HG02943 (cell line): Measurements from ENCODE around the gene TOE1.
"Not testable (repeated sequence)": the region's sequence is repeated elsewhere in the genome, so short reads cannot be mapped to it uniquely, and the experiment has no call there.

Experiments used
- ATAC-seq: cut with Tn5 transposase; IDR thresholded peaks from one replicate; pipeline ENCODE4 v1.9.1; 2021; ENCODE audit warnings: mild to moderate bottlenecking, low read depth, moderate library complexity; ENCODE audit not compliant: unreplicated experiment

The TOE1 gene

DNA sequence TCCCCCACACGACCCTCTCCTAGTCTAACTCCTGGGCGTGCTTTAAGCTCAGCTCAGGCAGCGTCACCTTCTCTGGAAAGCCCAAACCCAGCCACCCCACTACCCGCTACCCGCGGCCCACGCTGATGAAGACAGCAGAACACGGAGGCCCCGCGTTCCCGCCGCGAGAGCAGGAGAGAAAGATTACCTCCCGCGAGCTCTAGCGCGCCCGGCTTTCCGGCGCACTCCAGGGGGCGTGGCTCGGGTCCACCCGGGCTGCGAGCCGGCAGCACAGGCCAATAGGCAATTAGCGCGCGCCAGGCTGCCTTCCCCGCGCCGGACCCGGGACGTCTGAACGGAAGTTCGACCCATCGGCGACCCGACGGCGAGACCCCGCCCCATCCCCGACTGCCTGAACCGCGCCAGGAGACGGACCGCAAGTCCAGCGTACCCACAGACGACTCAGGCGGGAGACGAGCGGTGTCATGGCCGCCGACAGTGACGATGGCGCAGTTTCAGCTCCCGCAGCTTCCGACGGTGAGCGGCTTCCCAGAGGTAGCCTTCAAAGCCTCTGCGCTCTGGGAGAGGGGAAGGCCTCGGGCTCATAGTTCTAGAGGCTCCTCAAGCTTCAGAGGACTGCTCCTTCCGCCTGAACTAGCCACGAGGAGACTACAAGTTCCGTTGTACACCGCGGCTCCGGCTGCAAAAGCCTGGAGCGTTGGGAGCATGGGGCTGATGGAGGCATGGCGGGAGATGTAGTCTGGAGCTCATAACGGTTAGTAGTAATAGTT, at the start of gene TOE1, which contains the start of gene MUTYH:
Gene TOE1 (plus strand): TSS at position 382 of the 770 bp plus-strand sequence. CDS start 83 bp downstream, at position 465.
Gene MUTYH (minus strand): TSS at position 652 of the 770 bp plus-strand sequence. CDS start 5,935 bp downstream, outside the sequence.
- peak; percentile 77 for ATAC-seq

DNA sequence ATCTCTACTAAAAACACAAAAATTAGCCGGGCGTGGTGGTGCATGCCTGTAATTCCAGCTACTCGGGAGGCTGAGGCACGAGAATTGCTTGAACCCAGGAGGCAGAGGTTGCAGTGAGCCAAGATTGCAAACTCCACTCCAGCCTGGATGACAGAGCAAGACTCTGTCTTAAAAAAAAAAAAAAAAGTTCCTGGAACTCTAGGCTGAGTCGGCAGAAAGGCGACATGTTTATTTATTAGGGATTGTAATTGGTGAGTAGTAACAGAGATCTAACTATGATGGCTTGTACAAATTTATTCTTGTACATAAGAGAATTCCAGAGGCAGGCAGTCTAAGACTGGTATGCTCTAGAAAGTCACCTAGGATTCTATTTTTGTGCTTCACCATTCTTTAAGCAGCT, 49.0 kb upstream of the TOE1 start:
- ATAC-seq = not testable (repeated sequence)

DNA sequence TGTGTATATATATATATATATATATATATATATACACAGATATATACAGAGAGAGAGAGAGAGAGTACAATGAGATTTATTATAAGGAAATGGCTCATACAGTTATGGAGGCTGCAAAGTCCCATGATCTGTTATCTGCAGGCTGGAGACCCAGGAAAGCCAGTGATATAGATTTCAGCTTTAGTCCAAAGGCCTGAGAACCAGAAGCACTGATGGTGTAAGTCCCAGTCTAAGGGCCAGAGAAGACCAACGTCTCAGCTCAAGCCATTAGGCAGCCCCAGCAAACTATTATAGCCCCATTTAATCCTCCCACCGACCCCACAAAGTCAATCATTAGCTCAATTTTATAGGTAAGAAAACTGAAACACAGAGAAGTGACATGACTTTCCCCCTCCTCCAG, 48.3 kb upstream of the TOE1 start:
- ATAC-seq = no peak

DNA sequence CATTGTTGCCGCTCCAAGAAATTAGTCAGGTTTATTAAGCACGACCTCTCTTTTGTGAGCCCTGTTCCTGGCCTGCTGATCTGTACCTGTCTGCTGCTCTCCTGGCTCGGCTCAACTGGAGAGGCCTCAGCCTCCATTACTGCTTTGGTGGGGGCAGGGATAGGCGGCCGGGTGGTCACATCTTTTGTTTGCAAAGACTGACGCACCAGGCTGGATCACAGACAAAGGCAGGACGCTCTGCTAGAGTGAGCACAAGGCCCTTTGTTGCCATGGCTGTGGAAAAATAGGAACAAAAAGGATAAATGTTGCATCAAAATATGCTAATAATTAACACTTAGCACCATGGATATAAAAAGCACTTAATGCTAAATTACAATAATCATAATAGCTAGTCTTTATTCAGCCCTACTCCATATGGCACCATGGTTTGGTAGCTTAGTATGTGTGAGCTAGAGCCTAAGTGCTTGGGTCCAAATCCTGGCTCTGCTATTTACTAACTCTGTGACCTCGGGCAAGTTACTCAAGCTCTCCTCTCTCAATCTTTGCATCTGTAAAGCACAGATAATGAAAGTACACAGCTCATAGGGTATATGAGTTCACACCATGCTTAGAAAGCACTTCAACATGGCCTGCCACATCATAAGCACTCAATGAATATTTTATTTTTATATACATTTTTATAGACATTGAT, 42.2 kb upstream of the TOE1 start:
- ATAC-seq = no peak

DNA sequence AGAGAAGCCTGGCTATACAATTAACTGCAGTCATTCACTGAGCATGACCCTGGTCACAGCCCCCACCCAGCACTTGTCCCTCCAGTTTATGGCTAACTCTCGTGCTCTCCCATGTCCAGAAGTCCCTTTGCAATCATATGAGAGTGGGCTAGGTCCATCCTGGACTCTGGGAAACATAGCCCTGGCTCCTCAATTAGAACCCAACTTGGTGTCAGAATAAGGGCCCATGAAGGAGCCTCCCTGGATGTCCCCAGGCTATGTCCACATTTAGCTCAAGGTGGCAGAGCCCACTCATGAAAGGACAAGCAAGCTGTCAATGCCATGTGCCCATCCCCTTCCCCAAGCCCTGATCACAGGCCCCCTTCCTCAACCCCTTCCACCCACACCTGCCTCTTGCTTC, 40.7 kb upstream of the TOE1 start:
- ATAC-seq = no peak

DNA sequence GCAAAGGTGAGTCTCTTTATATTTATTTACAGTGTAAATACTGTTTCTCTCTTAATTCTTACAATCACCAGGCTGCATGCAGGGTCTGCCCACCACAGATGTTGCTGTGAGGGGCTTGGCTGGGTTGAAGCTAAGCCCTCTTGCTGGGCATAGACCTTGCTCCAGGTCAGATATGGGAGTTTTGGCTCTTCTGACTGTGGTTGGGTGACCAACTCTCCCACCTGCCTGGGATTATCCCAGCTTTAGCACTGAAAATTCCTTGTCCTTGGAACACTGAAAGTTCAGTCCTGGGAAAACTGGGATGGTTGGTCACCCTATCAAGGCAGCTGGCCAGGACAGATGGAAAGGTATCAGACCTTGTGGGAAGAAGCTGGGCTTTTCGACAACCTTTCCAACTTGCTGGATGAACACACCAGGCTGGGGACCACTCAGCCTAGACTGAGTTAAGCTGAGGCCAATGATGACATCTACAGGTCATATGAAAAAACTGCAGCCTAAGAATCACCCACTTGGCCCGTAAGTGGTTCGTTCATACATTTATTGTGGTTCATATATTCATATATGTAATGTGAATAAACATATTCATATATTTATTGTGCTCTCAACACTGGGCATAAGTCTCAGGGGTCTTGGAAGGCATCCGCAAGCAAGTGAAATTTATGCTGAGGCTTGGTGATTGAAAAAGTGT, 39.8 kb upstream of the TOE1 start:
- ATAC-seq = no peak

DNA sequence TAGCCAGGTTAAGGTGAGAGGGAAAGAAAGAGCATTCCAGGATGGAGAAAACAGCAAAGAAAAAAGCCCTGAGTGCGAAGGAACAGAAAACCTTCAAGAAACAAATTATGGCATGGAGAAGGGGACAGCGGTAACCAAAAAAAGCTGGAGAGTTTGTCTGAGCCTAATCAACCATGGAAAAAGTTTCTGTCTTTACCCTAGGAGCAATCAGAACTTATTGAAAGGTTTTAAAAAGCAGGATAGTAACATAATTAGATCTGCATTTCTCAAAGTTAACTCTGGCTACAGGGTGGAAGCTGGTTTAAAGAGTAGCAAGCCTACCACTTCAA, 39.3 kb upstream of the TOE1 start:
- ATAC-seq = no peak

DNA sequence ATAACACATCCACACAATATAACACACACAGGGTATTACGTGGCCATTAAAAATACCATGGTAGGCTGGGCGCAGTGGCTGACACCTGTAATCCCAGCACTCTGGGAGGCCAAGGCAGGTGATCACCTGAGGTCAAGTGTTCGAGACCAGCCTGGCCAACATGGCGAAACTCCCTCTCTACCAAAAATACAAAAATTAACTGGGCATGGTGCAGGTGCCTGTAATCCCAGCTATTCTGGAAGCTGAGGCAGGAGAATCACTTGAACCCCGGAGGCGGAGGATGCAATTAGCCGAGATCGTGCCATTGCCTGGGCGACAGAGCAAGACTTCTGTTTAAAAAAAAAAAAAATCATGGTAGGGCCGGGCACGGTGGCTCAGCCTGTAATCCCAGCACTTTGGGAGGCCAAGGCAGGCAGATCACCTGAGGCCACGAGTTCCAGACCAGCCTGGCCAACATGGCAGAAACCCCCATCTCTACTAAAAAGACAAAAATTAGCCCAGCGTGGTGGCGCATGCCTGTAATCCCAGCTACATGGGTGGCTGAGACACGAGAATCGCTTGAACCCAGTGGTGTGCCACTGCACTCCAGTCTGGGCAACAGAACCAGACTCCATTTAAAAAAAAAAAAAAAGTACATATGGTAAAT, 37.3 kb upstream of the TOE1 start:
- no peak for ATAC-seq

DNA sequence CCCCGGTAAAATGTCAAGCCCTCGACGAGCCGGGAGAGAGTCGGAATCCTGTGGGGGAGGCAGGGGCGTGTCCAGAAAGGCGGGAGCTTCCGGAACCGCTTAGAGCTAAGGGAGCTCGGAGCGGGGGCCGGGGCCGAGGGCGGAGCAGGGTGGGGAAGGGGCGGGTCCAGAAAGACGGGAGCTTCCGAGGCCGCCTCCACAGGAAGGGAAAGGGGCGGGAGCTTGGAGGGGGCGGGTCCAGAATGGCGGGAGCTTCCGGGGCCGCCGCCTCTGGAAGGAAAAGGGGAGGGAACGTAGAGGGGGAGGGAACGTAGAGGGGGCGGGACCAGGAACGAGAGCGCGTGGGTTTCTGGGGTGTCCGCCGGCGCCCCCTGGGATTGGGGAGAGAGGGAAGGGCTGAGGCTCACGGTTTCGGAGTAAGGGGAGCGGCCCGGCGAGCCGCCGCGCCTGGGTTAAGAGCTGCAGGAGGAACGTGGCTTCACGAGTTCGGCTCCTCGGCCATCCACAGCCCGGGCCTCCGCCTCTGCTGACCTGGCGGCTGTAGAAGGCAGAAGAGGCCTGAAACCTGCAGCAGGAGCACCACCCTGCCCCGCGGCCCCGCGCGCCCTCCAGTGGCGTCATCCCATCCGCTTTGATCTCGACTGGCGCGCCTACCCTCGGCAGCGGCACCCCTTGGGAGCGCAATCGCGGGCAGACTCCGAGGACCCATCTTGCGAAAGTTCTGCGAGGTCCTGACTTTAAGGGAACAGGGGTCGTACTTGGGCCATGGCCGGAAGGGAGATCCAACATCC, 36.3 kb upstream of the TOE1 start:
- ATAC-seq = peak; percentile 66

DNA sequence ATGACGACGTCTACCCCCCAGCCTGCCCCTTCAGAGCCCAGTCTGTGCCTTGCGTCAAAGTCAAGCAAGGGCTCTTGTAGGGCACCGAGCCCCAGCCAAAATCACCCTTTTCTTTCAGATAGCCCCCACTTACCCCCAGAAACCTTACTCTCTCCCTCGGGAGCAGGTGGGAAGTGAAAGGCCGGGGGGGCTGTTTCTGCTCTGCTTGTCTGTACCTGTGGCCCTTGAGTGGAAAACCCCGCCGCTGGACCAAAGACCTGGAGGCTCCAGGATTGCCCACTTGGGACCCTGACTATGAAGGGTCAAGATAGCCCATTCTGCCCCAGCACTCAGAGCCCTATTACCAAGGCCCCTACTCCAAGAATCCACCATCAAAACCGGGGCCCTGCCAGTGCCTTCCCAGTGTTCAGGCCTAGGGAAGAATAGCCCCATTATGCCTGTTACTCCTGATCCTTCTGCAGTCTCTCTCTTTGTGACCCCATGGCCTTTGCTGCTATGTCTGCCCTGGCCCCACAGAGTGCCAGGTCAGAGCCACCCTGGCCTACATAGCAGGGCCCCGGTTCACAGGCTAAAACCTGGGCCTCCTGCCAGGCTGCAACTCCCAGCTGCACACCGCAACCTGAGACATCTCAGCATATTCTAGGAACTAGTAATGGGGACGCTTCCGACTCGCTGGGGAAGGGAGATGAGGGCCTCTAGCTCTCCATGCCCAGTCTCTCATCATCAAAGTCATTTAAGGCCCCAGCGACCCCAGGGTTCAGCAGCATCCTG, 35.5 kb upstream of the TOE1 start:
- no peak for ATAC-seq

DNA sequence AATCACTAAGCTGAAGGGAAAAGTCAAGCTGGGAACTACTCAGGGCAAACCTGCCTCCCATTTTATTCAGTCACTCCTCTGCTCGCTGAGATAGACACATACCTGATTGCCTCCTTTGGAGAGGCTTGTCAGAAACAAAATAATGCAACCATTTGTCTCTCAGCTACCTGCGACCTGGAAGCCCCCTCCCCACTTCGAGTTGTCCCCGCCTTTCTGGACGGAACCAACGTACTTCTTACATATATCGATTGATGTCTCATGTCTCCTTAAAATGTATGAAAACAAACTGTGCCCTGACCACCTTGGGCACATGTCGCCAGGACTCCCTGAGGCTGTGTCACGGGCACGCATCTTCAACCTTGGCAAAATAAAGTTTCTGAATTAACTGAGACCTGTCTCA, 34.7 kb upstream of the TOE1 start:
- ATAC-seq = no peak

DNA sequence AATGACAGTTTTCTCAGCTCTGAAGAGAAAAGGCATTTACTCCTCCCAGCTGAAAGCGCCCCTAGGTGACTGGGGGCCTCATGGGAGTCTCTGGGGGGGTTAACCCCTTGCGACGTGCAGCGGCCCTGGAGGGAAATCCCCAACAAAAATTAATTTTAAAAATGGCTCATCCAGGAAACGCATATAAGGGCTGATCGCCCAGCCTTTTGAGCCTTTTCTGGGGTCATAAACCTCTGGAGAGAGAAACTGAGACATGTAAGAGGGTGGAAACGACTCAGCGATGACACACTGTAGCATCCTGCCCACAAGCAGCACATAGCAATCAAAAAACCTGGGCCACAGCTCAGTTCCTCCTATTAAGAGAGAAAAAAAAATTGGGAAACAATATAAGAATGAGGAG, 33.7 kb upstream of the TOE1 start:
- ATAC-seq = no peak

DNA sequence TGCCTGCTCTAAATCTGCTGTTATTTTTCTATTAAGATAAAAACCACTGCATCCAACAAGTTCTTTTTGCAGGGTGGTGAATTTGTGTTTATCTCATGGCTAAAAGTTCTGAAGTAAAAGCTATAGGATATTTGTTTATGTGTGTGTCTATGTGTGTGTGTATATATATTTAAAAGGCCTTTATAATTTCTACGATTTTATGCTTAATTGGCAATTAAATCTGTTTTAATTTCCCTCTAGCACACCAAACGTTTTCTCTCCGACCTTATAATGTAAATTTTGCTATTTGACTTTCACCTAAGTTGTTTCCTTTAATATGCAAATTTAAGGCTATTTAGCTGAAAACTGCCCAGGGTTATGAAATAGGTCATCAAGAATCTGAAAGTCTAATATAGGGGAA, 33.1 kb upstream of the TOE1 start:
- ATAC-seq = no peak

DNA sequence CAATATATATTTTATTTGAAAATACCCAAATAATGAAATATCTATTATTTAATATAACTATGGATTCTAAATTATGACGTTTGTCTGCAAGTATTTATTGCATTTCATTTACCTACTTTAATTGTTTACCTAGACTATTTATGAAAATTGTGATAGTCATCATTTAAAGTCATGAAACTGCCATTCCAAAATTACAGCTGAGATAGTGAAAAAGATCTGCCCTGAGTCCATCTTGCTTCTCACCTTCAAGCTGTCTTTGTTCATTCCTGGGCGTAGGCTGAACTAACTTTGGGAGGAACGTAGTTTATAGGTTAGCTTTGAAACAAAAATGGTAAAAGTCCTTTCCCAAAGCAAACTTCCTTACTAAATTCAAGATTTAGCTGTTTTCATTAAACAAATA, 25.7 kb upstream of the TOE1 start:
- no peak for ATAC-seq

DNA sequence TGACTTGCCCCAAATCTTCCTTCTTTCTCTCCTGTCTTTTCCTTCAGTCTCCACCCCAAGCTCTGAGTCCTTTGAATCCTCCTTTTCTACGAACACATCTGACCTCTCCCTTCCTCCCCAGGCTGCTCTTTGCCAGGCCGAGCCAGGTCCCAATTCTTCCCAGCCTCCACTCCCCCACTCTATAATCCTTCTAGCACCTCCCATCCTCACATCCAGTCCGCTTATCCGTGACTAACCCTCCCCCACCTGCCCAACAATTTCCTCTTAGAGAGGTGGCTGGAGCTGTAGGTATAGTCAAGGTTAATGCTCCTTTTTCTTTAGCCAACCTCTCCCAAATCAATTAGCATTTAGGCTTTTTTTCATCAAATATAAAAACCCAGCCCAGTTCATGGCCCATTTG, 22.8 kb upstream of the TOE1 start:
- no peak for ATAC-seq

DNA sequence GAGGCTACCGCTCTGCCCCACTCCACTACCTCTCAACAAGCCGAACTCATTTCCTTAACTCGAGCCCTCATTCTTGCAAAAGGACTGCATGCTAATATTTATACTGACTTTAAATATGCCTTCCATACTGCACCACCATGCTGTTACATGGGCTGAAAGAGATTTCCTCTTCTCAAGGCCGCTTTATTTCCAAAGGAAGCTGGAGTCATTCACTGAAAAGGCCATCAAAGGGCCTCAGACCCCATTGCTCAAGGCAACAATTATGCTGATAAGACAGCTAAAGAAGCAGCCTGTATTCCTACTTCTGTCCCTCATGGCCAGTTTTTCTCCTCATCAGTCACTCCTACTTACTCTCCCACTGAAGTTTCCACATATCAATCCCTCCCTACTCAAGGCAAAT, 20.2 kb upstream of the TOE1 start:
- no peak for ATAC-seq

DNA sequence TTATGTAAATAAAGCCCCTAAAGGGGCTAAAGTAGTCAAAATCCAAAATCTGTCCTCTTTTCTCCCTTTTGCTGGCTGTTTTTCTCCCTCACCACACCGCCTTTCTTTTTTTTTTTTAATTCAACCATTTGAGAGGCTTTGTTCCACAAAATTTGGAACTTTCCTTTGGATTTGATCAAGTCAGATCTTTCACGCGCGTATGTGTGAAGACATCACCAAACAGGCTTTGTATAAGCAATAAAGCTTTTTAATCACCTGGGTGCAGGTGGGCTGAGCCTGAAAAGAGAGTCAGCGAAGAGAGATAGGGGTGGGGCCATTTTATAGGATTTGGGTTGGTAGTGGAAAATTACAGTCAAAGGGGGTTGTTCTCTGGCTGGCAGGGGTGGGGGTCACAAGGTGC, 18.5 kb upstream of the TOE1 start:
- ATAC-seq = no peak

DNA sequence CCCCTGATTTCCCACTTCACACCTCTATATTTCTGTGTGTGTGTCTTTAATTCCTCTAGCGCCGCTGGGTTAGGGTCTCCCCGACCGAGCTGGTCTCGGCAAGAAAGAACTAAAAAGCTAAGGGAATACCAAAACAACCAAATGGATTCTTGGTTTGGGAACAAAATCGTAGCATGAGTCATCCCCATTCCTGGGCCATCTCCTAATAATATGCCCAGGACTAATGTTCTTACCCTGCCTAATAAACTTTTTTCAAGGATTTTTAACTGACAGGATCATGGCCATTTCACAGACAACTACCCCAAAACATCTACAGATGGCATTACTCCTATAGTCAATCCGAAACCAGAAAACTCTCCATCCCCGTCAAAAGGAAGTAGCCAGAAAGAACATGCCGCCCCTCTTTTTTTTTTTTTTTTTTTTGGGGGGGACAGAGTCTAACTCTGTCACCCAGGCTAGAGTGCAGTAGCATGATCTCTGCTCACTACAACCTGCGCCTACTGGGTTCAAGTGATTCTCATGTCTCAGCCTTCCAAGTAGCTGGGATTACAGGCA, 17.4 kb upstream of the TOE1 start:
- no peak for ATAC-seq

DNA sequence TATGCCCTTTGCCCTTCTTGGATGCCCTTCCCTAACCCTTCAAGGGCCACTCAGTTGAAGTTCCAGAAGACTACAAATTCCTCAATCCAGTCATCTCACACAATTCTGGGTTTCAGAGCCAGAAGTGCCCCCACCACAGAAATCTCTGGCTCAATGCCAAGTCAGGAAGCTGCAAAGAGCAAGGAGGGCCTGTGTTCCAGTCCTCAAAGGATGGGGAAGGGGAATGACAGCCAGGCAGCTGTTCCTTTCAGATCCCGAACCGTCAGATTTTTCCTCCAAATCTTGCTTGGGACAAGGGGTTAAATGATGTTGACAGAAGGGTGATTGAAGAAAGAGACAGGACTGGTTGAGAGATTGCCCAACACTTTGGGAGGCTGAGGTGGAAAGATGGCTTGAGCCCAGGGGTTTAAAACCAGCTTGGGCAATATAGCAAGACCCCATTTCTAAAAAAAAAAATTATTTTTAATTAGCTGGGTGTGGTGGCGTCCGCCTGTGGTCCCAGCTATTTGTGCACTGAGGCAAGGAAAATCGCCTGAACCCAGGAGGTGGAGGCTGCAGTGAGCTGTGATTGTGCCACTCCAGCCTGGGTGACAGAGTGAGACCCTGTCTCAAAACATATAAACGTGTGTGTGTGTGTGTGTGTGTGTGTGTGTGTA, 14.0 kb upstream of the TOE1 start:
- ATAC-seq = no peak
